ENCODE data around the gene PPP1R37. TPM values are rescaled to one million over a fixed set of nuclear protein-coding genes. Genes with fewer than 3 reads are reported as not detected.

Gene PPP1R37
- total and polyA plus RNA-seq, 2 of the 8 experiments (the other 6 are each of a cell fraction or from before 2014, with no cell fraction given) = 14.6 to 25.7 TPM

- Histone ChIP-seq H3K36me3 (ENCODE audit: control insufficient read depth in 2 of 4, insufficient read depth in 4 of 4, low read length in 3 of 4) (peaks cover 5 to 56% (median 27%) of the 10 kb centered on the region in 4 experiments; a peak in 7 of 8 replicates), H3K79me1 (ENCODE audit: low read depth, low read length) (no peaks in the 10 kb centered on the region), H3K23me2 (ENCODE audit: low read depth, low read length) (no peaks in the 10 kb centered on the region), H3K27me3 (replicated peaks in 1 of 4; ENCODE audit: control insufficient read depth in 3 of 4, extremely low read depth in 1 of 4, insufficient read depth in 3 of 4, low read length in 3 of 4) (no peaks in the 10 kb centered on the region), H3K4me3 (ENCODE audit: extremely low read depth in 1 of 4, insufficient read depth in 2 of 4, low read depth in 3 of 4, low read length in 4 of 4) (no peak overlapping the region), H2BK12ac (ENCODE audit: low read depth, low read length) (no peak overlapping the region), H4K5ac (ENCODE audit: insufficient read length, low read depth, low read length) (no peak overlapping the region), H2BK15ac (ENCODE audit: low read length) (no peak overlapping the region), H3K79me2 (ENCODE audit: control insufficient read depth in 1 of 2, insufficient read depth in 2 of 2, low read length in 2 of 2) (no peaks in the 10 kb centered on the region; a peak in 1 of 4 replicates), H4K91ac (replicated peaks; ENCODE audit: insufficient read length, low read length) (no peak overlapping the region), H3K18ac (ENCODE audit: extremely low read depth, low read length) (no peak overlapping the region), H3K27ac (ENCODE audit: low read depth, low read length) (no peak overlapping the region), H3K56ac (replicated peaks; ENCODE audit: insufficient read length, low read depth, low read length) (no peak overlapping the region), H3K23ac (ENCODE audit: insufficient read length) (no peak overlapping the region), H3K9me3 (ENCODE audit: insufficient read depth in 2 of 2, low read depth in 1 of 2, low read length in 1 of 2) (no peaks in the 10 kb centered on the region; a peak in 1 of 4 replicates), H3K9ac (replicated peaks in 1 of 4; ENCODE audit: extremely low read depth in 1 of 4, low read depth in 3 of 4, low read length in 3 of 4) (no peak overlapping the region), H2AFZ (ENCODE audit: low read length) (no peak overlapping the region), H2BK20ac (ENCODE audit: low read length) (no peak overlapping the region), H4K8ac (ENCODE audit: extremely low read depth, insufficient read depth, low read length) (no peak overlapping the region), H3K14ac (ENCODE audit: insufficient read length) (no peak overlapping the region), H4K20me1 (replicated peaks in 1 of 2; ENCODE audit: control insufficient read depth in 1 of 2, insufficient read depth in 2 of 2, low read length in 2 of 2) (peaks cover 7% of the 10 kb centered on the region in 2 experiments), H3K4ac (replicated peaks; ENCODE audit: insufficient read length, low read depth, low read length) (no peak overlapping the region), H2AK5ac (ENCODE audit: low read depth, low read length) (no peak overlapping the region), H3K4me1 (replicated peaks in 1 of 4; ENCODE audit: control insufficient read depth in 3 of 4, insufficient read depth in 4 of 4, low read length in 3 of 4) (no peaks in the 10 kb centered on the region), H2BK5ac (ENCODE audit: low read depth, low read length) (peak overlapping the region; percentile 66), H3K4me2 (ENCODE audit: insufficient read depth in 1 of 2, low read depth in 2 of 2, low read length in 2 of 2) (no peak overlapping the region), H2BK120ac (replicated peaks; ENCODE audit: low read depth, low read length) (no peak overlapping the region)
- FAIRE-seq = no peak
- ChIA-PET CTCF (ENCODE audit: partially characterized antibody) (interaction anchor here (0.6 to 1.2 kb wide), 7 partner anchors 7 to 116 kb away, joined by 3 to 5 read pairs (median 3); partner anchors contain the start of gene CLASRP), POLR2A (ENCODE audit: partially characterized antibody) (interaction anchor here (1.5 to 6.9 kb wide), 6 partner anchors 10 to 73 kb away, joined by 3 to 61 read pairs (median 5); partner anchors contain the start of genes CLASRP, GEMIN7 and ZNF296)
- DNase-seq (ENCODE audit: low read depth in 1 of 2, low spot score in 2 of 2) = no peak
- WGBS, 2 experiments (ENCODE audit: extremely low coverage in 1 of 2, insufficient coverage in 1 of 2, insufficient read length in 1 of 2, insufficient replicate concordance in 2 of 2, low coverage in 1 of 2, low lambda C conversion rate in 2 of 2, missing lambda C conversion rate in 1 of 2) = 92% methylated on average over 35 of the region's 38 CpGs; no CpG with 5 or more reads in 1 of the 2 experiments
- TF ChIP-seq RXRA (IDR thresholded peaks at IDR 0.05; ENCODE audit: insufficient read depth, low read depth, low read length) = no peak
- TF ChIP-seq YY1 (IDR thresholded peaks at IDR 0.05; ENCODE audit: low read depth, low read length) = no peak
- TF ChIP-seq ATF3 (IDR thresholded peaks at IDR 0.05; ENCODE audit: insufficient read depth, low read depth, low read length) = no peak
- TF ChIP-seq SIX5 (IDR thresholded peaks at IDR 0.05; ENCODE audit: low read depth, low read length) = no peak
- TF ChIP-seq, protein P1, sequence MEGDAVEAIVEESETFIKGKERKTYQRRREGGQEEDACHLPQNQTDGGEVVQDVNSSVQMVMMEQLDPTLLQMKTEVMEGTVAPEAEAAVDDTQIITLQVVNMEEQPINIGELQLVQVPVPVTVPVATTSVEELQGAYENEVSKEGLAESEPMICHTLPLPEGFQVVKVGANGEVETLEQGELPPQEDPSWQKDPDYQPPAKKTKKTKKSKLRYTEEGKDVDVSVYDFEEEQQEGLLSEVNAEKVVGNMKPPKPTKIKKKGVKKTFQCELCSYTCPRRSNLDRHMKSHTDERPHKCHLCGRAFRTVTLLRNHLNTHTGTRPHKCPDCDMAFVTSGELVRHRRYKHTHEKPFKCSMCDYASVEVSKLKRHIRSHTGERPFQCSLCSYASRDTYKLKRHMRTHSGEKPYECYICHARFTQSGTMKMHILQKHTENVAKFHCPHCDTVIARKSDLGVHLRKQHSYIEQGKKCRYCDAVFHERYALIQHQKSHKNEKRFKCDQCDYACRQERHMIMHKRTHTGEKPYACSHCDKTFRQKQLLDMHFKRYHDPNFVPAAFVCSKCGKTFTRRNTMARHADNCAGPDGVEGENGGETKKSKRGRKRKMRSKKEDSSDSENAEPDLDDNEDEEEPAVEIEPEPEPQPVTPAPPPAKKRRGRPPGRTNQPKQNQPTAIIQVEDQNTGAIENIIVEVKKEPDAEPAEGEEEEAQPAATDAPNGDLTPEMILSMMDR (IDR thresholded peaks at IDR 0.05; ENCODE audit: control extremely low read depth in 1 of 3, insufficient read depth in 1 of 3, low read depth in 1 of 3, low read length in 3 of 3) = no peak
- TF ChIP-seq HDAC2 (IDR thresholded peaks at IDR 0.05; ENCODE audit: borderline replicate concordance in 1 of 2, low read depth in 2 of 2, low read length in 2 of 2) = no peak
Measured at GRCh38 chr19:45066921-45067661, 25.9 kb upstream of the PPP1R37 start.
